GM18519 (cell line): ENCODE results near the gene EPS8L2.

Source experiments
- ATAC-seq: cut with Tn5 transposase; IDR thresholded peaks from one replicate; pipeline ENCODE4 v1.9.1; 2021; ENCODE audit warnings: mild to moderate bottlenecking, moderate library complexity; ENCODE audit not compliant: unreplicated experiment, low FRiP score

Gene EPS8L2

DNA sequence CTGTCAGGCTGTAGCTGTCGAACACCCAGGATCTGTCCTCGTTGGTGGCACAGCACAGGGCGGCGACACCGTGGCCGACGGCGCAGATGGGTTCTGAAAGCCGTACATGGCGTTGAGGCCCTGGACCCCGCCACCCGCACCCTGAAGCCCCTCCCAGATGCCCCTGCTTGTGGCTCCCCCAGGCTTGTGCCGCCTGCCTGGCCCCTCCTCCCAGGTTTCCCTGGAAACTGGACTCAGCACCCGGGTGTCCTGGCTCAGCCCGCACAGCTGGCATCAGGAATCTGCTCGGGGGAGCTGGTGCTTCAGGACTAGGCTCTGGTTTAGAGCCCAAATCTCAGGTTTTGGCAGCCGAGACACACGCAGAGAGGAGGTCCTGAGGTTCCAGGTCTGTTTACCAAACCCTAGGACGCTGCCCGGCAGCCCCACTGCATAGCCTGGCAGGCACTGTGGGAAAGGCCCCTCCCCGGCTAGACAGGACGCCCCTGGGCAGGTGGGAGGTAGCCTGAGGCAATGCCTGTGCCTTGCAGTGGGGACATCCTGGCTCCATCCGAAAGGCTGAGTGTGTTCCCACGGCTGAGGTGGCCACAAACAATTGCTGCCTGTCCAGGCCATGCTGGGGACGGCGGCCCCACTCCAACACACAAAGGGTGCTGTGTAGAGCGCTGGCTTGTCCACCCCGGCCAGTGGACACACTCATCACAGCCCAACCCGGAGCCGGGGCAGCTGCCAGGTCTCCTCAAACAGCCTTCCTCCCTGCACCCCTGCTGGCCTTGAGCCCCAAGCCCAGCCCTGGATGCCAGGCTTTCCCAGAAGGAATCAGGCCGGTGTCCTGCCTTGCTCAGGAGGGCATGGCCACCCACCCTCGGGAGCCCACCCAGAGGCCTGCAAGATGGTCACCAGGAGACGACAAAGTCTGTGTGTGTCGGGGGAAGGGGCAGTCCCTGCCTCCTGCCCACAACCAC, 66.7 kb downstream of the EPS8L2 start:
- no peak for ATAC-seq

DNA sequence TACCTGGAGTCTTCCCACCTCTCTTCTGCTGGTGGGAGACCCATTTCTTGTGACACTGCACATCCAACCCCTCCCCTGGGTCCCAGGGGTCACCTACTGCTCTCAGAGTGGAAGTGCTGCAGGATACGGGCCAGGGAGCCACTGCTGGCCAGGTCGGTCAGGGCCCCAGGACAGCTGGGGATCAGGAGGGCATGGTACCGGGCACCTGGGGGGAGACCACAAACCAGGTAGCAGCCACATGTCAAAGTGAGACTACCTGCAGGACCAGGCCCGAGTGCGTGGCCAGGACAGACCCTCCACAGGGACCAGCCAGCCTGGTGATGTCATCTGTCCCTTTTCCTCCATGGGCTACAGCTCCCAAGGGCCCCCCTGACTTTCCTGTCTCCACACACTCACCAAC, 67.4 kb downstream of the EPS8L2 start:
- ATAC-seq: no peak

DNA sequence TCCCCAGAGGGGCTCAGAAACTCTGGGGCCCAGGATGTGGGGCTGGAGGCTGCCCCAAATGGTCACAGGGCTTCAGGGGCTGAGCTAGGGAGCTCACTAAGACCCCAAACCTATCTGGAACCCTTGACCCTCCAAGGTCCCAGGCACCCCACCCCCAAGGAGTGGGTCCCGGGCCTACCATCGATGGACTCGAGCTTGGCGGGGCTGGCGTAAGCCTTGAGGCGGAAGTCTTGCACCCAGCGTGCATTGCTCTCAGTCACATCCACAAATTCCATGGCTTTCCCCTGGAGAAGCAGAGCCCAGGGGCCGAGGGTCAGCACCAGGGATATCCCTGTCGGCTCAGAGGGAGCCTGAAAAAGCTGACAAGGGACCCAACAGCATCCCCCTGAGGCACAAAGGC, 67.8 kb downstream of the EPS8L2 start:
- ATAC-seq: no peak

GRCh38 chr11:774873-775592, 69.0 kb downstream of the EPS8L2 start:
- no peak for ATAC-seq

DNA sequence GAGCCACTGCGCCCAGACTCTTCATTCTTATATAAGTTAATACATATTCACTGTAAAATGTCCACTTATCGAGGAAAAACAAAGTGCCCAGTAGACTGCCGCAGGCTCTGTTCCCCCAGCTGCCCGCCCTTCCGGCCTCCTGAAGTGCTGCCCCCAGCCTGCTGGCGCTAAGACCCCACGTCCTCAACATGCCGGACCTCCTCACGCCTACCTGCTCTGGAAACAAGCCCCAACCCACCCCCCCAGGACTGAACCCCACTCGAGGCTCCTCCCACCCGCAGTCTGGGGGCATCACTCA, 70.2 kb downstream of the EPS8L2 start:
- no peak for ATAC-seq

- peak; percentile 22 for ATAC-seq
Observed at GRCh38 chr11:776561-777287, 70.7 kb downstream of the EPS8L2 start.
